Smooth muscle cell (in vitro differentiated cells): ENCODE measurements around the gene CWC27. TPM values are rescaled to one million over a fixed set of nuclear protein-coding genes. Genes with fewer than 3 reads are reported as not detected.
A peak's percentile ranks its signal among the peaks of the same experiment; 100 is the strongest.

Source experiments
- DNase-seq: peaks from one replicate; lab custom pipeline; 2025; ENCODE audit not compliant: unreplicated experiment; lab: John Stamatoyannopoulos, UW
- H2AFZ ChIP-seq: fragments of 200-600 bp; sonication (generic); 2 replicates; pipeline ENCODE4 v1.6.0; 2016; ENCODE audit warnings: antibody characterized with exemption, low read depth, mild to moderate bottlenecking
- H3F3A ChIP-seq: fragments of 200-600 bp; sonication (generic); 2 replicates; pipeline ENCODE4 v1.6.0; 2017; ENCODE audit warnings: antibody characterized with exemption, low read depth
- H3K27ac ChIP-seq: fragments of 200-600 bp; sonication (generic); 2 replicates; pipeline ENCODE4 v1.5.1; 2016; ENCODE audit warnings: low read depth, mild to moderate bottlenecking
- H3K27me3 ChIP-seq: fragments of 200-600 bp; sonication (generic); 2 replicates; pipeline ENCODE4 v1.6.1; 2016; ENCODE audit warnings: low read depth, mild to moderate bottlenecking
- H3K36me3 ChIP-seq: fragments of 200-600 bp; sonication (generic); 2 replicates; pipeline ENCODE4 v1.5.1; 2016; ENCODE audit warnings: low read depth
- H3K4me1 ChIP-seq: fragments of 200-600 bp; sonication (generic); 2 replicates; pipeline ENCODE4 v1.5.1; 2016; ENCODE audit warnings: low read depth
- H3K4me2 ChIP-seq: fragments of 200-600 bp; sonication (generic); 2 replicates; pipeline ENCODE4 v1.6.0; 2016; ENCODE audit warnings: mild to moderate bottlenecking
- H3K4me3 ChIP-seq: fragments of 200-600 bp; sonication (generic); 2 replicates; pipeline ENCODE4 v1.5.1; 2016; ENCODE audit warnings: mild to moderate bottlenecking
- H3K79me2 ChIP-seq: fragments of 200-600 bp; sonication (generic); 2 replicates; pipeline ENCODE4 v1.6.0; 2016; ENCODE audit warnings: low read depth, mild to moderate bottlenecking
- H3K9ac ChIP-seq: fragments of 200-600 bp; sonication (generic); 2 replicates; pipeline ENCODE4 v1.6.0; 2016; ENCODE audit warnings: low read depth
- H3K9me3 ChIP-seq: fragments of 200-600 bp; sonication (generic); replicated peaks from 2 replicates; pipeline ENCODE4 v1.5.1; 2016; ENCODE audit warnings: low read depth
- H4K20me1 ChIP-seq: fragments of 200-600 bp; sonication (generic); 2 replicates; pipeline ENCODE4 v1.6.0; 2016; ENCODE audit warnings: low read depth
- CTCF ChIP-seq: fragments of 200-600 bp; sonication (generic); IDR thresholded peaks from 2 replicates; pipeline ENCODE4 v1.5.1; 2017; ENCODE audit warnings: borderline replicate concordance, mild to moderate bottlenecking, antibody characterized with exemption; ENCODE audit not compliant: insufficient read depth, poor library complexity, severe bottlenecking
- WGBS: methylation state at CpG from one replicate; pipeline ENCODE4 v1.1.7; 2016; ENCODE audit warnings: low lambda C conversion rate; 5-methylcytosine and 5-hydroxymethylcytosine counted together
- polyA plus RNA-seq: library from polyadenylated mRNA; unstranded; fragments of >200 nt; fragmentation: Nextera tagmentation; extraction: Ambion mirVana; gene quantifications from 2 replicates; pipeline ENCODE4 v1.2.1, GENCODE V29; 2016
- total RNA-seq: library from RNA; depleted of rRNA; stranded (reverse); fragments of >200 nt; gene quantifications from 2 replicates; pipeline ENCODE4 v1.2.3, GENCODE V29; 2014

CWC27 gene
- total and polyA plus RNA-seq, 2 experiments from 2014 or later = 34.6 to 40.8 TPM

- Histone ChIP-seq H4K20me1 (no peaks in the 10 kb centered on the region), H3F3A (no peaks in the 10 kb centered on the region), H3K9me3 (no peaks in the 10 kb centered on the region), H3K4me3 (no peak overlapping the region), H3K4me1 (peaks cover 3% of the 10 kb centered on the region), H3K36me3 (peaks cover 10% of the 10 kb centered on the region), H3K79me2 (no peaks in the 10 kb centered on the region), H3K27me3 (no peaks in the 10 kb centered on the region), H3K4me2 (no peak overlapping the region), H2AFZ (no peak overlapping the region), H3K9ac (no peak overlapping the region), H3K27ac (no peak overlapping the region)
- TF ChIP-seq CTCF = no peak
- no peak for DNase-seq
- 98% methylated on average over 1 of the region's 1 CpG for WGBS
These were observed 219.0 kb downstream of the CWC27 start for GRCh38 chr5:64987768-64988167.

- Histone ChIP-seq H3K36me3 (no peaks in the 10 kb centered on the region), H4K20me1 (no peaks in the 10 kb centered on the region), H3K4me1 (peaks cover 13% of the 10 kb centered on the region), H3K4me2 (no peak overlapping the region), H3F3A (no peaks in the 10 kb centered on the region), H3K79me2 (no peaks in the 10 kb centered on the region), H3K9ac (no peak overlapping the region), H3K9me3 (no peaks in the 10 kb centered on the region), H2AFZ (no peak overlapping the region), H3K4me3 (no peak overlapping the region), H3K27ac (no peak overlapping the region), H3K27me3 (no peaks in the 10 kb centered on the region)
- no peak for DNase-seq
- 94% methylated on average over 1 of the region's 1 CpG for WGBS
- no peak for TF ChIP-seq CTCF
These were observed 240.5 kb downstream of the CWC27 start for GRCh38 chr5:65009207-65009606.

- WGBS = 100% methylated on average over 1 of the region's 1 CpG
- no peaks in the 10 kb centered on the region for H3K9me3 ChIP-seq
- no peak overlapping the region for H3K9ac ChIP-seq
- H3K27me3 ChIP-seq = no peaks in the 10 kb centered on the region
- no peaks in the 10 kb centered on the region for H4K20me1 ChIP-seq
- no peak for DNase-seq
- no peak overlapping the region for H3K4me2 ChIP-seq
- H3F3A ChIP-seq = no peaks in the 10 kb centered on the region
- no peak overlapping the region for H3K4me3 ChIP-seq
- H3K36me3 ChIP-seq = no peaks in the 10 kb centered on the region
- no peak overlapping the region for H2AFZ ChIP-seq
- no peak for TF ChIP-seq CTCF
- H3K79me2 ChIP-seq = no peaks in the 10 kb centered on the region
- peaks cover 13% of the 10 kb centered on the region for H3K4me1 ChIP-seq
- no peak overlapping the region for H3K27ac ChIP-seq
These were observed 242.1 kb downstream of the CWC27 start for GRCh38 chr5:65010841-65011240.

GRCh38 chr5:65012301-65012892 lies 243.7 kb downstream of the CWC27 start:
- peak overlapping the region; percentile 64 for H3K27ac ChIP-seq
- H3K4me2 ChIP-seq = peak overlapping the region; percentile 63
- no peaks in the 10 kb centered on the region for H3K79me2 ChIP-seq
- WGBS = 26% methylated on average over 4 of the region's 4 CpGs
- no peak for TF ChIP-seq CTCF
- no peaks in the 10 kb centered on the region for H3K27me3 ChIP-seq
- H4K20me1 ChIP-seq = no peaks in the 10 kb centered on the region
- H3K4me3 ChIP-seq = no peak overlapping the region
- H3K9ac ChIP-seq = no peak overlapping the region
- no peak for DNase-seq
- H3K36me3 ChIP-seq = no peaks in the 10 kb centered on the region
- no peaks in the 10 kb centered on the region for H3K9me3 ChIP-seq
- no peaks in the 10 kb centered on the region for H3F3A ChIP-seq
- H2AFZ ChIP-seq = no peak overlapping the region
- H3K4me1 ChIP-seq = peaks cover 14% of the 10 kb centered on the region
